ENCODE measurements around the gene CLPTM1L.

DNA sequence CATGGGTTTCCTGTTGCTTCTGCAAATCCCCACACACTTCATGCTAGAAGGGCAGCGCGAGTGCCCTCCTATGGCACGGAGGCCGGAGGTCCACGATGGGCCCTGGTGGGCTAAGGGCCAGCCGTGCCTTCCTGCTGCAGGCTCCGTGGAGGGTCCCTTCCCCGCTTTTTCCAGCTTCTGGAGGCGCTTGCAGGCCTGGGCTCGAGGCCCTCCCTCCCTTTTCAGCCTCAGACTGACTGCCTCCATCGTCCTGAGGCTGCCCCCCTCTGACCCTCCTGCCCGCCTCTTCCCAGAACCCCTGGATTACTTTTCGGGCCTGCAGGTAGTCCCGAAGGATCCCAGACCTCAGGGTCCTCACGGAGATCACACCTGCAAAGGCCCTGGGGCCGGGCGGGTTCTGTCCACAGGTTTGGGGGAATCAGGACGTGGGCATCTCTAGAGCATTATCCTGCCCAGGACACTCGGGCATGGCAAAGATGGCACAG, 46.8 kb downstream of the CLPTM1L start:
- TF ChIP-seq, protein P1, sequence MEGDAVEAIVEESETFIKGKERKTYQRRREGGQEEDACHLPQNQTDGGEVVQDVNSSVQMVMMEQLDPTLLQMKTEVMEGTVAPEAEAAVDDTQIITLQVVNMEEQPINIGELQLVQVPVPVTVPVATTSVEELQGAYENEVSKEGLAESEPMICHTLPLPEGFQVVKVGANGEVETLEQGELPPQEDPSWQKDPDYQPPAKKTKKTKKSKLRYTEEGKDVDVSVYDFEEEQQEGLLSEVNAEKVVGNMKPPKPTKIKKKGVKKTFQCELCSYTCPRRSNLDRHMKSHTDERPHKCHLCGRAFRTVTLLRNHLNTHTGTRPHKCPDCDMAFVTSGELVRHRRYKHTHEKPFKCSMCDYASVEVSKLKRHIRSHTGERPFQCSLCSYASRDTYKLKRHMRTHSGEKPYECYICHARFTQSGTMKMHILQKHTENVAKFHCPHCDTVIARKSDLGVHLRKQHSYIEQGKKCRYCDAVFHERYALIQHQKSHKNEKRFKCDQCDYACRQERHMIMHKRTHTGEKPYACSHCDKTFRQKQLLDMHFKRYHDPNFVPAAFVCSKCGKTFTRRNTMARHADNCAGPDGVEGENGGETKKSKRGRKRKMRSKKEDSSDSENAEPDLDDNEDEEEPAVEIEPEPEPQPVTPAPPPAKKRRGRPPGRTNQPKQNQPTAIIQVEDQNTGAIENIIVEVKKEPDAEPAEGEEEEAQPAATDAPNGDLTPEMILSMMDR (conservative IDR thresholded peaks at IDR 0.05; ENCODE audit: low read length) = no peak
- TF ChIP-seq EZH2phosphoT487 (IDR thresholded peaks at IDR 0.05; ENCODE audit: borderline replicate concordance) = no peak

Data from Loucy (cell line).